ENCODE measurements around the gene CCDC107.
"Not testable (repeated sequence)": the region's sequence is repeated elsewhere in the genome, so short reads cannot be mapped to it uniquely, and the experiment has no call there.

DNA sequence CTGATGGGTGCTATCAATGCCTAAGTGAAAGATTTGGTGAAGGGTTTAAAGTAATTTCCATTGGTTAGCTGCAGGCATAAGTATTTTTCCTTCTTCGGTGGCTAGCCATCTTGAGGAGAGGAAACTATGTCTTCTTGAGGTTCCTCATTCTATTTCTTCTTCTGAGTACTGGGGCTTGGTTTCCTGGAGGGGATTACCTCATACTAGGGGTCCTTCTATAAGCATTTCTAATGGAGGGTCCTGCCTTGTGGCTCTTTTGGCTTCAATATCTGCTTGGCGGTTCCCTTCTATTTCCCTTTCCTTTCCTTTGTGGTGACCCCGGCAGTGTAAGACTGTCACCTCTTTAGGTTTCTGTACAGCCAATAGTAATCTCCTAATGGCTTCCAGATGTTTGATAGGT lies 16.6 kb upstream of the CCDC107 start:
- not testable (repeated sequence) for TF ChIP-seq POLR2A, SPI1, POLR2AphosphoS5 (IDR thresholded peaks at IDR 0.05; ENCODE audit: low read depth, low read length)

Data from GM12891 (cell line).